ENCODE data around the gene HIP1R.

- no peak for TF ChIP-seq CTCF (IDR thresholded peaks at IDR 0.05)
- TF ChIP-seq POLR2A (IDR thresholded peaks at IDR 0.05) = no peak
Measured at GRCh38 chr12:122894193-122895121, 59.2 kb downstream of the HIP1R start.
